ENCODE results near the gene POLR1D. TPM values are rescaled to one million over a fixed set of nuclear protein-coding genes. Genes with fewer than 3 reads are reported as not detected.
A peak's percentile ranks its signal among the peaks of the same experiment; 100 is the strongest.

POLR1D gene
- total RNA-seq, 1 experiment from 2014 or later, result 70.5 TPM

GRCh38 chr13:27638521-27638920, 16.8 kb downstream of the POLR1D start:
- no peak for DNase-seq (ENCODE audit: low read depth)

- no peak for DNase-seq (ENCODE audit: low read depth)
These were observed 17.5 kb downstream of the POLR1D start for GRCh38 chr13:27639186-27639585.

- no peak for DNase-seq (ENCODE audit: low read depth)
These were observed 20.2 kb downstream of the POLR1D start for GRCh38 chr13:27641711-27642502.

GRCh38 chr13:27643334-27644132, 21.8 kb downstream of the POLR1D start:
- DNase-seq (ENCODE audit: low read depth), result no peak

- DNase-seq (ENCODE audit: low read depth), result peak; percentile 35
These were observed 22.6 kb downstream of the POLR1D start for GRCh38 chr13:27644302-27644701.

- DNase-seq (ENCODE audit: low read depth), result no peak
These were observed 28.6 kb downstream of the POLR1D start for GRCh38 chr13:27650312-27650711.

GRCh38 chr13:27654059-27654458, 32.4 kb downstream of the POLR1D start:
- no peak for DNase-seq (ENCODE audit: low read depth)

GRCh38 chr13:27654816-27655215, 33.1 kb downstream of the POLR1D start:
- DNase-seq (ENCODE audit: low read depth), result no peak

GRCh38 chr13:27657724-27658123, 36.0 kb downstream of the POLR1D start:
- no peak for DNase-seq (ENCODE audit: low read depth)

- peak; percentile 49 for DNase-seq (ENCODE audit: low read depth)
These were observed 36.9 kb downstream of the POLR1D start for GRCh38 chr13:27658546-27658945.

GRCh38 chr13:27659145-27659865, 37.6 kb downstream of the POLR1D start:
- DNase-seq (ENCODE audit: low read depth), result no peak

- DNase-seq (ENCODE audit: low read depth), result no peak
These were observed 38.8 kb downstream of the POLR1D start for GRCh38 chr13:27660511-27660910.

- DNase-seq (ENCODE audit: low read depth), result no peak
These were observed 39.3 kb downstream of the POLR1D start for GRCh38 chr13:27661017-27661416.

GRCh38 chr13:27662738-27663470, 41.2 kb downstream of the POLR1D start:
- DNase-seq (ENCODE audit: low read depth), result no peak

GRCh38 chr13:27663947-27664346, 42.3 kb downstream of the POLR1D start:
- no peak for DNase-seq (ENCODE audit: low read depth)

- DNase-seq (ENCODE audit: low read depth), result no peak
These were observed 43.6 kb downstream of the POLR1D start for GRCh38 chr13:27665333-27665732.

- no peak for DNase-seq (ENCODE audit: low read depth)
These were observed 44.1 kb downstream of the POLR1D start for GRCh38 chr13:27665761-27666160.

- no peak for DNase-seq (ENCODE audit: low read depth)
These were observed 45.3 kb downstream of the POLR1D start for GRCh38 chr13:27666951-27667350.

GRCh38 chr13:27667946-27668345, 46.3 kb downstream of the POLR1D start:
- peak; percentile 64 for DNase-seq (ENCODE audit: low read depth)

- no peak for DNase-seq (ENCODE audit: low read depth)
These were observed 49.2 kb downstream of the POLR1D start for GRCh38 chr13:27670861-27671260.

GRCh38 chr13:27672025-27672424, 50.3 kb downstream of the POLR1D start:
- no peak for DNase-seq (ENCODE audit: low read depth)

Measured in LHCN-M2 (cell line).